8988T (cell line): Measurements from ENCODE around the gene UQCRFS1.
"Not testable (repeated sequence)": the region's sequence is repeated elsewhere in the genome, so short reads cannot be mapped to it uniquely, and the experiment has no call there.

ENCODE experiments used
- DNase-seq: peaks from one replicate; pipeline ENCODE4 v3.0.0; 2011

The UQCRFS1 gene

GRCh38 chr19:29212356-29212647, 649 bp downstream of the UQCRFS1 start:
- no peak for DNase-seq

DNA sequence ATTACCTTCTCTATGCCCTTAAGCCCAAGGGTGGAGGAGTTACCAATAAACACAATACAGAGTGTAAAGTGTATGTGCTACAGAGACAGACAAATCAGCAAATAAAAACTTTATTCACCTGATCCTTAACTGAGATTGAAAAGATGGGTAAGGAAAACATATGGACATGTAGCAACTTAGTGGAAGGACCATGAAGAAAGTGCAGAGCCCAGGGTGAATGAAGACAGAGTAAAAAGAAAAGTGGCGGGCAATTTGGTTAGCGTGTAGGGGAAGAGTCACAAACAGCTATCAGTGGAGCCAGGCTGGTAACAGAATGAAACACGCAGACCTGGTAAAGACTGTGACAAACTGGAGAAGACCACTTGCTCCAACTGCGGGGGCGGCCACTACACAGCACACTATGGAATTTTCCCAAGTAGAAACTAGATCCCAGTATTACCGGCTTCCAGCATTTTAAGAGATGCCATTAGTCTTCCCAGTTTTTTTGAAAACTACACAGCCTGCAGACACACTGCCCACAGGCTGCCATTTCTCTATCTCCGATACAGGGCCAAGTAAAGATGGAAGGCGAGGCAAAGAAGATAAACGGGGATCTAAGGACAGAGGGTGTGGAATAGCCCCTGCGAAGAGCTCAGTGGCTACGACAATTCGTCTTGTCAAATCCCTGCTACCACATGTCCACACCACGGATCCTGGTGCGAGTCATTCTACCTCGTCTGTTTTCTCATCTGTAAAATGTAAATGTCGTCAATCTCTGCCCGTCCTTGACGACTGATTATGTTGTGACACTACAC, 1.2 kb downstream of the UQCRFS1 start:
- DNase-seq, result no peak

- not testable (repeated sequence) for DNase-seq
Measured at GRCh38 chr19:29211041-29211440, 1.9 kb downstream of the UQCRFS1 start.

- DNase-seq, result not testable (repeated sequence)
Measured at GRCh38 chr19:29210502-29210901, 2.4 kb downstream of the UQCRFS1 start.

- DNase-seq, result not testable (repeated sequence)
Measured at GRCh38 chr19:29207403-29208187, 5.4 kb downstream of the UQCRFS1 start.

DNA sequence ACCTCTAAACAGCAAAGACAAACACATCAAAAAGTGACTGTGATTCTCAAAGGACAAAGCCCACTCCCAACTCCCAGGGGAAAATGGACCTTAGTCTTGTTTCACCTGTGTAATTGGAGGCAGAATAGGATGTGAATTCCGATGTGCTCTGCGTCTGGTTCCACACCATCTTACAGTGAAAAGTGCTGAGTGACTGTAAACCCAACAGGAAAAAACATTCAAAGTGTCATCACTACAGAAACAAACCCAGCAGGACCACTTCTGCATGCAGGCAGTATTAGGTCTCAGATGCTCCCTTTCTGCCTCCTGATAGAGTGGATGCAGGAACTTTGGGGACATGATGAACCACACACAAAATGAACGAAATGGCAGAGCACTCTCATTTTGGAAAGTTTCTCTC, 6.5 kb downstream of the UQCRFS1 start:
- DNase-seq, result no peak

DNA sequence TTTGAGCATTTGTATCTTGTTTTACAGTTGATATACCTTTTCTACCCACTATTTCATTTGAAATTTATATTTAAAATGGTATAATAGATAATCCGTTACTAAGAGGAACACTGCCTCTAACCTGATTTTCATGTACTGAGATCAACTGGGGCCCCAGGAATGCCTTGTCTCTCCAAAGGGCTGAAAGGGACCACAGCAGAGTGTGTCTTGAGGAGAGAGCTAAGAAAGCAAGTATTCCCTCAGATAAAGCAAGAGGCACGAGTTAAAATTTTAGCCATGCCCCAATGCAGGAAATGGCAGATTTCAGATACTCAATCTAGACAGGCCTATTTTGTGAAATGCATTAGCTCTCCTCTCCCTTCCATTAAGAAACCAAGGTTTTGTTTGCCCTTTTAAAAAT, 10.7 kb downstream of the UQCRFS1 start:
- no peak for DNase-seq

GRCh38 chr19:29201855-29202254, 11.1 kb downstream of the UQCRFS1 start:
- DNase-seq, result no peak

GRCh38 chr19:29194658-29195057, 18.3 kb downstream of the UQCRFS1 start:
- no peak for DNase-seq

GRCh38 chr19:29193155-29193554, 19.8 kb downstream of the UQCRFS1 start:
- DNase-seq, result no peak

- no peak for DNase-seq
Measured at GRCh38 chr19:29191005-29191404, 21.9 kb downstream of the UQCRFS1 start.

GRCh38 chr19:29189033-29189360, 24.0 kb downstream of the UQCRFS1 start:
- no peak for DNase-seq

- DNase-seq, result no peak
Measured at GRCh38 chr19:29188289-29189032, 24.5 kb downstream of the UQCRFS1 start.

GRCh38 chr19:29187676-29188075, 25.3 kb downstream of the UQCRFS1 start:
- DNase-seq, result no peak

DNA sequence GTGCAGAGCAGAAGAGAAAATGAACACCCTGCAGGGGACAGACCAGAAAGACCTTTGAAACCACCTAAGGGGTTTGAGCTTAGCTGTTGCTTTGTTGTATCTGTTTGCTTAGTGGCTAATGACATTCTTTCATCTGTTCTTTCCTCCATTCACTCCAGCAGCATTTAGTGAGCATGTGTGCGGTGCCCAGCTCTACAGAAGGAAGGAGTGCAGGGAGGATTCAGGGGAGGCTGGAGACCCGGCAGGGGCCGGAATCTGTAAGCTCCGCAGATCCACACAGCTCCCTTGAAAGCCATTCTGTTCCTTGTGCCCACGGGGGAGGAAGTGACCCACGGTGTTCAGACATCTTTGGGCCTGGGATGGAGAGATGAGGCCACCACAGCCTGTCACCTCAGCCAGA, 27.5 kb downstream of the UQCRFS1 start:
- DNase-seq, result no peak

- no peak for DNase-seq
Measured at GRCh38 chr19:29176981-29177754, 35.8 kb downstream of the UQCRFS1 start.

- DNase-seq, result no peak
Measured at GRCh38 chr19:29173896-29174295, 39.1 kb downstream of the UQCRFS1 start.

DNA sequence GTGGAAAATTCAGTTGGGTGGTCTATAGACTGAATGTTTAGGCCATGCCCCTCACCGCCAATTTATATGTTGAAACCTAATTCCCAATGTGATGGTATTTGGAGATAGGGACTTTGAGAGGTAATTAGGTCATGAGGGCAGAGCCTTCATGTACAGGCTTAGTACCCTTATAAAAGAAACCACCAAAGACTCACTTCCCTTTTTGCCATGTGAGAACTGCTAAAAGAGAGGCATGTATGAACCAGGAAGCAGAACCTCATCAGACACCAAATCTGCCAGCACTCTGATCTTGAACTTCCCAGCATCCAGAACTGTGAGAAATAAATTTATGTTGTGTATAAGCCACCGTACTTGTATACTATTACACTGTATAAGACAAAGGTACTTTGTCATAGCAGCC, 40.6 kb downstream of the UQCRFS1 start:
- no peak for DNase-seq

- no peak for DNase-seq
Measured at GRCh38 chr19:29171525-29171924, 41.4 kb downstream of the UQCRFS1 start.

GRCh38 chr19:29170554-29170953, 42.4 kb downstream of the UQCRFS1 start:
- DNase-seq, result no peak

GRCh38 chr19:29162694-29163093, 50.3 kb downstream of the UQCRFS1 start:
- no peak for DNase-seq

- DNase-seq, result no peak
Measured at GRCh38 chr19:29155683-29156082, 57.3 kb downstream of the UQCRFS1 start.
